ENCODE results near the gene SH2D1B. TPM values are rescaled to one million over a fixed set of nuclear protein-coding genes. Genes with fewer than 3 reads are reported as not detected.

The SH2D1B gene
- total RNA-seq, 3 donors from 2014 or later: 0.33 TPM; not detected in 2

- DNase-seq (ENCODE audit: low spot score in 2 of 2): no peak
- Histone ChIP-seq H3K27me3 (no peaks in the 10 kb centered on the region), H3K9me3 (no peaks in the 10 kb centered on the region), H3K36me3 (no peaks in the 10 kb centered on the region), H3K27ac (no peak overlapping the region), H3K4me3 (no peak overlapping the region), H3K4me1 (no peaks in the 10 kb centered on the region)
- intact Hi-C loops (cut with DNase I; ENCODE audit: low total_unique reads): no loop called here
- TF ChIP-seq POLR2A (IDR thresholded peaks at IDR 0.05) (no peak), POLR2AphosphoS5 (IDR thresholded peaks at IDR 0.05) (no peak), CTCF (IDR thresholded peaks at IDR 0.05) (no peak)
Observed at GRCh38 chr1:162417650-162418049, 5.7 kb upstream of the SH2D1B start.

- H3K4me3 ChIP-seq: no peak overlapping the region
- intact Hi-C loops (cut with DNase I; ENCODE audit: low total_unique reads): no loop called here
- no peaks in the 10 kb centered on the region for H3K36me3 ChIP-seq
- no peak overlapping the region for H3K27ac ChIP-seq
- no peak for DNase-seq (ENCODE audit: low spot score in 2 of 2)
- H3K4me1 ChIP-seq: no peaks in the 10 kb centered on the region
- H3K27me3 ChIP-seq: no peaks in the 10 kb centered on the region
- TF ChIP-seq POLR2AphosphoS5 (IDR thresholded peaks at IDR 0.05) (no peak), POLR2A (IDR thresholded peaks at IDR 0.05) (no peak)
- no peaks in the 10 kb centered on the region for H3K9me3 ChIP-seq
Observed at GRCh38 chr1:162416909-162417308, 5.0 kb upstream of the SH2D1B start.

GRCh38 chr1:162416215-162416614 lies 4.3 kb upstream of the SH2D1B start:
- Histone ChIP-seq H3K9me3 (no peaks in the 10 kb centered on the region), H3K36me3 (no peaks in the 10 kb centered on the region), H3K27me3 (no peaks in the 10 kb centered on the region), H3K4me1 (no peaks in the 10 kb centered on the region), H3K4me3 (no peak overlapping the region), H3K27ac (no peak overlapping the region)
- intact Hi-C loops (cut with DNase I; ENCODE audit: low total_unique reads): no loop called here
- TF ChIP-seq POLR2AphosphoS5 (IDR thresholded peaks at IDR 0.05) (no peak), POLR2A (IDR thresholded peaks at IDR 0.05) (no peak), CTCF (IDR thresholded peaks at IDR 0.05) (no peak)
- no peak for DNase-seq (ENCODE audit: low spot score in 2 of 2)

GRCh38 chr1:162407539-162407938 lies 4.4 kb downstream of the SH2D1B start:
- Histone ChIP-seq H3K27me3 (no peaks in the 10 kb centered on the region), H3K36me3 (no peaks in the 10 kb centered on the region), H3K27ac (no peak overlapping the region), H3K4me1 (no peaks in the 10 kb centered on the region), H3K4me3 (no peak overlapping the region), H3K9me3 (no peaks in the 10 kb centered on the region)
- intact Hi-C loops (cut with DNase I; ENCODE audit: low total_unique reads): loop anchor here (10.0 kb wide), 1 partner anchor 1377 kb away; no protein-coding TSS in a partner anchor
- no peak for DNase-seq (ENCODE audit: low spot score in 2 of 2)
- TF ChIP-seq CTCF (IDR thresholded peaks at IDR 0.05): no peak
- no peak for TF ChIP-seq POLR2A (IDR thresholded peaks at IDR 0.05)
- no peak for TF ChIP-seq POLR2AphosphoS5 (IDR thresholded peaks at IDR 0.05)

- no peak for DNase-seq (ENCODE audit: low spot score in 2 of 2)
- Histone ChIP-seq H3K4me1 (no peaks in the 10 kb centered on the region), H3K4me3 (no peak overlapping the region), H3K36me3 (no peaks in the 10 kb centered on the region), H3K27ac (no peak overlapping the region), H3K9me3 (no peaks in the 10 kb centered on the region), H3K27me3 (no peaks in the 10 kb centered on the region)
- TF ChIP-seq POLR2A (IDR thresholded peaks at IDR 0.05): no peak
- no peak for TF ChIP-seq CTCF (IDR thresholded peaks at IDR 0.05)
- no peak for TF ChIP-seq POLR2AphosphoS5 (IDR thresholded peaks at IDR 0.05)
- intact Hi-C loops (cut with DNase I; ENCODE audit: low total_unique reads): loop anchor here (10.0 kb wide), 1 partner anchor 1378 kb away; no protein-coding TSS in a partner anchor
Observed at GRCh38 chr1:162406811-162407210, 5.1 kb downstream of the SH2D1B start.

GRCh38 chr1:162405800-162406199 lies 6.1 kb downstream of the SH2D1B start:
- Histone ChIP-seq H3K4me3 (no peak overlapping the region), H3K27me3 (no peaks in the 10 kb centered on the region), H3K9me3 (no peaks in the 10 kb centered on the region), H3K27ac (no peak overlapping the region), H3K36me3 (no peaks in the 10 kb centered on the region), H3K4me1 (no peaks in the 10 kb centered on the region)
- no peak for TF ChIP-seq POLR2A (IDR thresholded peaks at IDR 0.05)
- TF ChIP-seq CTCF (IDR thresholded peaks at IDR 0.05): no peak
- TF ChIP-seq POLR2AphosphoS5 (IDR thresholded peaks at IDR 0.05): no peak
- no peak for DNase-seq (ENCODE audit: low spot score in 2 of 2)
- intact Hi-C loops (cut with DNase I; ENCODE audit: low total_unique reads): loop anchor here (10.0 kb wide), 1 partner anchor 1379 kb away; no protein-coding TSS in a partner anchor

Data from breast epithelium (tissue), 4 donors.